GM23338 (cell line): ENCODE measurements around the gene MTHFD2L. TPM values are rescaled to one million over a fixed set of nuclear protein-coding genes. Genes with fewer than 3 reads are reported as not detected.

Experiments used
- ATAC-seq: fragments of 200-7000 bp; cut with Tn5 transposase; 3 replicates; pipeline ENCODE4 v1.9.1; 2020
- DNase-seq: peaks from one replicate; pipeline ENCODE4 v3.0.0-alpha.2; 2015; ENCODE audit warnings: low spot score
- H2AFZ ChIP-seq: fragments of 200-600 bp; sonication (generic); 2 replicates; pipeline ENCODE4 v1.8.0; 2016; ENCODE audit warnings: antibody characterized with exemption, mild to moderate bottlenecking, moderate library complexity
- H3F3A ChIP-seq: fragments of 200-600 bp; sonication (generic); replicated peaks from 2 replicates; pipeline ENCODE4 v1.8.0; 2017; ENCODE audit warnings: antibody characterized with exemption, mixed run types, low read depth
- H3K27ac ChIP-seq: fragments of 200-600 bp; sonication (generic); 2 replicates; pipeline ENCODE4 v1.6.1; 2016; ENCODE audit warnings: low read depth
- H3K27me3 ChIP-seq: fragments of 200-600 bp; sonication (generic); 2 replicates; pipeline ENCODE4 v1.8.0; 2016; ENCODE audit warnings: mild to moderate bottlenecking, mixed run types, moderate library complexity; ENCODE audit not compliant: insufficient read depth
- H3K36me3 ChIP-seq: fragments of 200-600 bp; sonication (generic); 2 replicates; pipeline ENCODE4 v1.8.0; 2016; ENCODE audit warnings: mild to moderate bottlenecking; ENCODE audit not compliant: insufficient read depth
- H3K4me1 ChIP-seq: fragments of 200-600 bp; sonication (generic); 2 replicates; pipeline ENCODE4 v1.8.0; 2016; ENCODE audit warnings: mild to moderate bottlenecking, moderate library complexity; ENCODE audit not compliant: insufficient read depth
- H3K4me2 ChIP-seq: fragments of 200-600 bp; sonication (generic); 2 replicates; pipeline ENCODE4 v1.7.1; 2017; ENCODE audit warnings: mixed run types
- H3K4me3 ChIP-seq: fragments of 200-600 bp; sonication (generic); 2 replicates; pipeline ENCODE4 v1.6.1; 2016; ENCODE audit warnings: mixed run types
- H3K79me2 ChIP-seq: fragments of 200-600 bp; sonication (generic); replicated peaks from 2 replicates; pipeline ENCODE4 v1.8.0; 2017; ENCODE audit warnings: mild to moderate bottlenecking; ENCODE audit not compliant: insufficient read depth
- H3K9me2 ChIP-seq: fragments of 200-600 bp; sonication (generic); 2 replicates; pipeline ENCODE4 v1.8.0; 2017; ENCODE audit not compliant: insufficient read depth
- H4K20me1 ChIP-seq: fragments of 200-600 bp; sonication (generic); replicated peaks from 2 replicates; pipeline ENCODE4 v1.8.0; 2017; ENCODE audit warnings: mild to moderate bottlenecking; ENCODE audit not compliant: insufficient read depth
- H3K27ac Mint-ChIP-seq: 2 replicates; pipeline ENCODE4 v1.8.0; 2020; ENCODE audit warnings: inconsistent platforms, mild to moderate bottlenecking, moderate library complexity, mixed read lengths
- H3K27me3 Mint-ChIP-seq: 3 replicates; pipeline ENCODE4 v1.8.0; 2022; ENCODE audit warnings: low read depth, mild to moderate bottlenecking, moderate library complexity, mixed read lengths, inconsistent platforms; ENCODE audit not compliant: insufficient read depth, poor library complexity
- H3K36me3 Mint-ChIP-seq: 3 replicates; pipeline ENCODE4 v1.8.0; 2021; ENCODE audit warnings: low read depth, mild to moderate bottlenecking, inconsistent platforms, moderate library complexity, mixed read lengths
- H3K4me1 Mint-ChIP-seq: 3 replicates; pipeline ENCODE4 v1.8.0; 2020; ENCODE audit warnings: mild to moderate bottlenecking, inconsistent platforms, mixed read lengths
- H3K4me3 Mint-ChIP-seq: 3 replicates; pipeline ENCODE4 v1.8.0; 2021; ENCODE audit warnings: moderate library complexity, mild to moderate bottlenecking, inconsistent platforms, mixed read lengths
- H3K9me3 Mint-ChIP-seq: 3 replicates; pipeline ENCODE4 v1.8.0; 2020; ENCODE audit warnings: moderate library complexity, mild to moderate bottlenecking, inconsistent platforms, mixed read lengths
- CREB1 ChIP-seq: fragments of 250-450 bp; sonication (Bioruptor Pico); IDR thresholded peaks from 2 replicates; pipeline ENCODE4 v1.5.0; 2020; ENCODE audit warnings: low read depth, mild to moderate bottlenecking, moderate library complexity
- CTCF ChIP-seq, 2 experiments: fragments of 200-600 bp in 1 of 2; sonication (generic) in 1 of 2; conservative IDR thresholded peaks; 2 replicates each; pipeline versions ENCODE4 v1.5.1 to v1.6.1; 2016 to 2017; ENCODE audit warnings: antibody characterized with exemption in 2 of 2, low read depth in 2 of 2, mild to moderate bottlenecking in 2 of 2, moderate library complexity in 1 of 2
- ETS1 ChIP-seq: IDR thresholded peaks from 2 replicates; pipeline ENCODE4 v1.6.1; 2016; ENCODE audit warnings: antibody characterized with exemption
- EZH2 ChIP-seq: fragments of 200-600 bp; sonication (generic); IDR thresholded peaks from one replicate; pipeline ENCODE4 v1.8.0; 2017; ENCODE audit warnings: antibody characterized with exemption, mild to moderate bottlenecking, low read depth; ENCODE audit not compliant: unreplicated experiment
- EZH2phosphoT487 ChIP-seq: fragments of 200-600 bp; sonication (generic); IDR thresholded peaks from one replicate; pipeline ENCODE4 v1.8.1; 2018; ENCODE audit warnings: antibody characterized with exemption; ENCODE audit not compliant: unreplicated experiment
- NANOG ChIP-seq: IDR thresholded peaks from 2 replicates; pipeline ENCODE4 v1.6.1; 2016; ENCODE audit warnings: antibody characterized with exemption, borderline replicate concordance
- POLR2AphosphoS5 ChIP-seq: IDR thresholded peaks from 2 replicates; pipeline ENCODE4 v1.6.1; 2016; ENCODE audit warnings: antibody characterized with exemption, low read depth
- STAT1 ChIP-seq: IDR thresholded peaks from one replicate; pipeline ENCODE4 v1.6.1; 2016; ENCODE audit warnings: antibody characterized with exemption; ENCODE audit not compliant: unreplicated experiment
- ZNF114 ChIP-seq: fragments of 250-450 bp; sonication (Bioruptor Pico); IDR thresholded peaks from 2 replicates; pipeline ENCODE4 v1.5.0; 2020; ENCODE audit warnings: mild to moderate bottlenecking, moderate library complexity
- ZNF331 ChIP-seq: fragments of 250-450 bp; sonication (Bioruptor Pico); IDR thresholded peaks from 2 replicates; pipeline ENCODE4 v1.5.0; 2020; ENCODE audit warnings: low read depth, mild to moderate bottlenecking, moderate library complexity
- polyA plus RNA-seq: library from polyadenylated mRNA; unstranded; fragments of >200 nt; fragmentation: Nextera tagmentation; extraction: Ambion mirVana; gene quantifications from 2 replicates; pipeline ENCODE4 v1.2.1, GENCODE V29; 2016
- total RNA-seq: library from RNA; depleted of rRNA; stranded (reverse); fragments of >200 nt; shearing (Covaris generic); gene quantifications from 2 replicates; pipeline ENCODE4 v1.2.3, GENCODE V29; 2014
- TF ChIP-seq, protein P1 (sequence below): IDR thresholded peaks from one replicate; pipeline ENCODE4 v1.6.1; 2018; ENCODE audit warnings: antibody characterized with exemption; ENCODE audit not compliant: unreplicated experiment

The MTHFD2L gene
- total and polyA plus RNA-seq, 2 experiments from 2014 or later = 24.4 to 35.7 TPM

GRCh38 chr4:74294681-74295080 lies 136.8 kb downstream of the MTHFD2L start (continued):
- TF ChIP-seq, protein P1, sequence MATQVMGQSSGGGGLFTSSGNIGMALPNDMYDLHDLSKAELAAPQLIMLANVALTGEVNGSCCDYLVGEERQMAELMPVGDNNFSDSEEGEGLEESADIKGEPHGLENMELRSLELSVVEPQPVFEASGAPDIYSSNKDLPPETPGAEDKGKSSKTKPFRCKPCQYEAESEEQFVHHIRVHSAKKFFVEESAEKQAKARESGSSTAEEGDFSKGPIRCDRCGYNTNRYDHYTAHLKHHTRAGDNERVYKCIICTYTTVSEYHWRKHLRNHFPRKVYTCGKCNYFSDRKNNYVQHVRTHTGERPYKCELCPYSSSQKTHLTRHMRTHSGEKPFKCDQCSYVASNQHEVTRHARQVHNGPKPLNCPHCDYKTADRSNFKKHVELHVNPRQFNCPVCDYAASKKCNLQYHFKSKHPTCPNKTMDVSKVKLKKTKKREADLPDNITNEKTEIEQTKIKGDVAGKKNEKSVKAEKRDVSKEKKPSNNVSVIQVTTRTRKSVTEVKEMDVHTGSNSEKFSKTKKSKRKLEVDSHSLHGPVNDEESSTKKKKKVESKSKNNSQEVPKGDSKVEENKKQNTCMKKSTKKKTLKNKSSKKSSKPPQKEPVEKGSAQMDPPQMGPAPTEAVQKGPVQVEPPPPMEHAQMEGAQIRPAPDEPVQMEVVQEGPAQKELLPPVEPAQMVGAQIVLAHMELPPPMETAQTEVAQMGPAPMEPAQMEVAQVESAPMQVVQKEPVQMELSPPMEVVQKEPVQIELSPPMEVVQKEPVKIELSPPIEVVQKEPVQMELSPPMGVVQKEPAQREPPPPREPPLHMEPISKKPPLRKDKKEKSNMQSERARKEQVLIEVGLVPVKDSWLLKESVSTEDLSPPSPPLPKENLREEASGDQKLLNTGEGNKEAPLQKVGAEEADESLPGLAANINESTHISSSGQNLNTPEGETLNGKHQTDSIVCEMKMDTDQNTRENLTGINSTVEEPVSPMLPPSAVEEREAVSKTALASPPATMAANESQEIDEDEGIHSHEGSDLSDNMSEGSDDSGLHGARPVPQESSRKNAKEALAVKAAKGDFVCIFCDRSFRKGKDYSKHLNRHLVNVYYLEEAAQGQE = no peak
- no peak for TF ChIP-seq CTCF (conservative IDR thresholded peaks at IDR 0.05; ENCODE audit: low read depth in 2 of 2)

DNA sequence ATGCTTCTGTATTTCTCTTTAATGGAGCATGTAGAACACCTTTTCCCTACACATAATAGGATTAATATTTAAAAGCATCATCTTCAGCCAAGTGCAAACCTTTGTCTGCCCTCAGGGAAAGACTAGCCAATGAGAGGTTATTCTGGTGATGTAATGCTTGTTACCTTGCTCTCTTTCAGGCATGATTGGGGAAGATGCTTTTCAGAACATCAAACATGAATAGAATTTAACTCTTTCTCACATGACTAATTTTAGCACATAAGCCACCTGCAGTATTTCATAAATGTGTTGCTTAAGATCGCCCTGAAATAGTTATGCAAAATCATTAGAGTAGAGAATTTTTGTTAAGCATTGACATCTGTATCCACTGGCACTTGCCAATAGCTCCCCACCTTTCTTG lies 139.6 kb downstream of the MTHFD2L start:
- H3K9me2 ChIP-seq = no peaks in the 10 kb centered on the region
- H3F3A ChIP-seq = no peaks in the 10 kb centered on the region
- no peak for TF ChIP-seq NANOG
- TF ChIP-seq POLR2AphosphoS5 = no peak
- TF ChIP-seq EZH2phosphoT487 = no peak
- TF ChIP-seq CREB1 = no peak
- no peak for TF ChIP-seq STAT1
- TF ChIP-seq ETS1 = no peak
- no peaks in the 10 kb centered on the region for H3K27me3 ChIP-seq
- no peak overlapping the region for H2AFZ ChIP-seq
- Mint-ChIP-seq H3K27ac (no peak overlapping the region), H3K27me3 (no peaks in the 10 kb centered on the region), H3K4me3 (no peak overlapping the region), H3K4me1 (no peaks in the 10 kb centered on the region), H3K9me3 (no peaks in the 10 kb centered on the region), H3K36me3 (no peaks in the 10 kb centered on the region)
- no peaks in the 10 kb centered on the region for H3K4me1 ChIP-seq
- H4K20me1 ChIP-seq = no peaks in the 10 kb centered on the region
- H3K4me2 ChIP-seq = no peak overlapping the region
- no peak for DNase-seq
- H3K79me2 ChIP-seq = no peaks in the 10 kb centered on the region
- no peak for ATAC-seq
- no peak overlapping the region for H3K27ac ChIP-seq
- H3K36me3 ChIP-seq = no peaks in the 10 kb centered on the region
- no peak overlapping the region for H3K4me3 ChIP-seq

DNA sequence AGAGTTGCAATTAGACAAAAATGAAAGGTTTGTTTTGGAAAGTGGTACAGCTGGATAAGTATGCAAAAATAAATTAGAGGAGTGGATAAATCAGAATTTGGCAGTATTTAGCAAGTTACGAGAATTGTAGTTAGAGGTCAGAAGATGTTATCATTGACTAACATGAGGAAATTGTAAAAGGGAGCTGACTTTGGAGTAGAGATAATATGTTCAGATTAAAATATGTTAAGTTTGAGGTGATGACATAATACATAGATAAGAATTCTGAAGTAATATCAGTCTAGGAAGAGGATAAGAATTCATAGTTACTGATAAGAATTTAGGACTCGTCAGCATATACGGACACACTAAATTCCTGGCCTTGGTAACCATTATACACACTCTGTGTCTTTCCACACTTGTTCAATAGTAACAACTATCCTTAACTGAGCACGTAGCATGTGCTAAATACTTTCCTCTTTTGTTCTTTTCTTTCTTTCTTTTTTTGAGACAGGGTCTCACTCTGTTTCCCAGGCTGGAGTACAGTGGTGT lies 146.2 kb downstream of the MTHFD2L start:
- no peak for DNase-seq
- H3F3A ChIP-seq = no peaks in the 10 kb centered on the region
- no peaks in the 10 kb centered on the region for H3K36me3 ChIP-seq
- no peak overlapping the region for H3K4me3 Mint-ChIP-seq
- H3K36me3 Mint-ChIP-seq = no peaks in the 10 kb centered on the region
- no peak overlapping the region for H3K27ac Mint-ChIP-seq
- no peaks in the 10 kb centered on the region for H3K27me3 ChIP-seq
- no peak overlapping the region for H3K4me3 ChIP-seq
- H3K4me2 ChIP-seq = no peak overlapping the region
- H3K27me3 Mint-ChIP-seq = no peaks in the 10 kb centered on the region
- no peaks in the 10 kb centered on the region for H4K20me1 ChIP-seq
- no peaks in the 10 kb centered on the region for H3K9me2 ChIP-seq
- no peaks in the 10 kb centered on the region for H3K4me1 Mint-ChIP-seq
- H3K9me3 Mint-ChIP-seq = no peaks in the 10 kb centered on the region
- no peak for ATAC-seq
- H2AFZ ChIP-seq = no peak overlapping the region
- no peak overlapping the region for H3K27ac ChIP-seq
- no peaks in the 10 kb centered on the region for H3K4me1 ChIP-seq
- H3K79me2 ChIP-seq = no peaks in the 10 kb centered on the region
- TF ChIP-seq ZNF114 (CRISPR knock-in tag) (no peak), POLR2AphosphoS5 (no peak), EZH2 (no peak), ETS1 (no peak), NANOG (no peak), STAT1 (no peak), EZH2phosphoT487 (no peak), CREB1 (no peak), ZNF331 (no peak)
- TF ChIP-seq, protein P1 = no peak
